ENCODE data around the gene FLRT1.
"Not testable (repeated sequence)": the region's sequence is repeated elsewhere in the genome, so short reads cannot be mapped to it uniquely, and the experiment has no call there.

The FLRT1 gene

GRCh38 chr11:64045700-64046099, 10.0 kb downstream of the FLRT1 start:
- DNase-seq (ENCODE audit: low spot score) = no peak

- not testable (repeated sequence) for DNase-seq (ENCODE audit: low spot score)
These were observed 11.6 kb downstream of the FLRT1 start for GRCh38 chr11:64047373-64047772.

- no peak for DNase-seq (ENCODE audit: low spot score)
These were observed 12.5 kb downstream of the FLRT1 start for GRCh38 chr11:64048042-64048854.

GRCh38 chr11:64049509-64049908, 13.8 kb downstream of the FLRT1 start:
- DNase-seq (ENCODE audit: low spot score) = no peak

- no peak for DNase-seq (ENCODE audit: low spot score)
These were observed 15.6 kb downstream of the FLRT1 start for GRCh38 chr11:64051297-64051696.

- no peak for DNase-seq (ENCODE audit: low spot score)
These were observed 16.7 kb downstream of the FLRT1 start for GRCh38 chr11:64052436-64052835.

GRCh38 chr11:64052938-64053622, 17.3 kb downstream of the FLRT1 start:
- no peak for DNase-seq (ENCODE audit: low spot score)

GRCh38 chr11:64053699-64054098, 18.0 kb downstream of the FLRT1 start:
- no peak for DNase-seq (ENCODE audit: low spot score)

- DNase-seq (ENCODE audit: low spot score) = no peak
These were observed 19.3 kb downstream of the FLRT1 start for GRCh38 chr11:64055077-64055476.

- no peak for DNase-seq (ENCODE audit: low spot score)
These were observed 20.6 kb downstream of the FLRT1 start for GRCh38 chr11:64056213-64056785.

- no peak for DNase-seq (ENCODE audit: low spot score)
These were observed 21.1 kb downstream of the FLRT1 start for GRCh38 chr11:64056861-64057260.

GRCh38 chr11:64057890-64058289, 22.2 kb downstream of the FLRT1 start:
- DNase-seq (ENCODE audit: low spot score) = no peak

- DNase-seq (ENCODE audit: low spot score) = no peak
These were observed 22.8 kb downstream of the FLRT1 start for GRCh38 chr11:64058494-64058893.

- no peak for DNase-seq (ENCODE audit: low spot score)
These were observed 23.8 kb downstream of the FLRT1 start for GRCh38 chr11:64059339-64060140.

GRCh38 chr11:64060263-64060860, 24.6 kb downstream of the FLRT1 start:
- DNase-seq (ENCODE audit: low spot score) = no peak

- peak; percentile 13 for DNase-seq (ENCODE audit: low spot score)
These were observed 25.2 kb downstream of the FLRT1 start for GRCh38 chr11:64060861-64061444.

- DNase-seq (ENCODE audit: low spot score) = no peak
These were observed 26.7 kb downstream of the FLRT1 start for GRCh38 chr11:64062185-64063039.

- no peak for DNase-seq (ENCODE audit: low spot score)
These were observed 28.0 kb downstream of the FLRT1 start for GRCh38 chr11:64063777-64064176.

GRCh38 chr11:64064374-64065140, 28.8 kb downstream of the FLRT1 start:
- DNase-seq (ENCODE audit: low spot score) = no peak

- no peak for DNase-seq (ENCODE audit: low spot score)
These were observed 29.4 kb downstream of the FLRT1 start for GRCh38 chr11:64065141-64065465.
